GM20000 (cell line): ENCODE data around the gene FKBP5.

Experiments
- DNase-seq: peaks from one replicate; pipeline ENCODE4 v3.0.0; 2012; ENCODE audit warnings: low spot score
- TF ChIP-seq, protein P1 (sequence below): IDR thresholded peaks from 2 replicates; pipeline ENCODE4 v1.5.1; 2012; ENCODE audit warnings: mild to moderate bottlenecking, control low read depth; ENCODE audit errors: extremely low read depth, missing control alignments

FKBP5 gene

DNA sequence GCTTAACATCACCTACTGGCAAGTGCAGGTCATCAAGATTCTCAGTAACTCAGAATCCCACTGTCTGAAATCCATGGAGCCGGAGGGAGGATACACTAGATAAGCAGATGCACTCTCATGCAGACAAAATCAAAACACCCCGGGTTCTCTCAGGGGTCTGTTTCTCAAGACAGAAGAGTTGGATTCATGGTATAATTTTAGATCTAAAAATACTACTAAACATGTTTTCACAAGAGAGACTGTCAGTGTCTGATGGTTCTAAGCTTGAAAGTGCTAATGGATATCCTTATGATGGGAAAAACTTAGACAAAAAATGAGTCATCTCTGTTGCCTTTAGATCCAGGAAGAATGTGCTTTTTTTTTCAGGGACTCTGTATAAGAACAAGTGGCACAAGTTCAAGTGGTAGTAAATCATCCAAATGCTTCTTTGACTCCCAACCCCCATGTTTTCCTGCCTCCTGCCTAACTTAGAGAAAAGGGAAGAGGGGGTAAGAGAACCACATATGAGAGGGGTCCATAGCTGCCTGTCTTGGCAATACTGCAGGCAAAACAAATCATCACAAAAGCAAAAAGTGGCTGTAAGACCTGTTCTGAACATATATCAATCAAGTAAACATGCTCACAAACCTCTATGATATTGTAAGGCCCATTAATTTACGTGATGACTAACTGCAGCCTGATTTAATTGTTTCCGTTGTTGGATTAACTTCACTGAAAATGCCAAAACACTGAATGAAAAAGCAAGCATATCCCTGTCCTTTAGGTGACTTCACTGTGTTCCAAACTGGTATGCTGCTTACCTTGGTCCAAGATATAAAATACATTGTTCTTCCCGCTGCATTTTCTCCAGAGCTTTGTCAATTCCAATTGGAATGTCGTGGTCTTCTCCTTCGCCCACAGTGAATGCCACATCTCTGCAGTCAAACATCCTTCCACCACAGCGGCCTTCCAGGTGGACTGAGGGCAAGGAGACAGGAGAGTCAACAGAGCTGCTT lies 92.0 kb downstream of the FKBP5 start:
- DNase-seq = no peak
- TF ChIP-seq, protein P1, sequence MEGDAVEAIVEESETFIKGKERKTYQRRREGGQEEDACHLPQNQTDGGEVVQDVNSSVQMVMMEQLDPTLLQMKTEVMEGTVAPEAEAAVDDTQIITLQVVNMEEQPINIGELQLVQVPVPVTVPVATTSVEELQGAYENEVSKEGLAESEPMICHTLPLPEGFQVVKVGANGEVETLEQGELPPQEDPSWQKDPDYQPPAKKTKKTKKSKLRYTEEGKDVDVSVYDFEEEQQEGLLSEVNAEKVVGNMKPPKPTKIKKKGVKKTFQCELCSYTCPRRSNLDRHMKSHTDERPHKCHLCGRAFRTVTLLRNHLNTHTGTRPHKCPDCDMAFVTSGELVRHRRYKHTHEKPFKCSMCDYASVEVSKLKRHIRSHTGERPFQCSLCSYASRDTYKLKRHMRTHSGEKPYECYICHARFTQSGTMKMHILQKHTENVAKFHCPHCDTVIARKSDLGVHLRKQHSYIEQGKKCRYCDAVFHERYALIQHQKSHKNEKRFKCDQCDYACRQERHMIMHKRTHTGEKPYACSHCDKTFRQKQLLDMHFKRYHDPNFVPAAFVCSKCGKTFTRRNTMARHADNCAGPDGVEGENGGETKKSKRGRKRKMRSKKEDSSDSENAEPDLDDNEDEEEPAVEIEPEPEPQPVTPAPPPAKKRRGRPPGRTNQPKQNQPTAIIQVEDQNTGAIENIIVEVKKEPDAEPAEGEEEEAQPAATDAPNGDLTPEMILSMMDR = no peak

DNA sequence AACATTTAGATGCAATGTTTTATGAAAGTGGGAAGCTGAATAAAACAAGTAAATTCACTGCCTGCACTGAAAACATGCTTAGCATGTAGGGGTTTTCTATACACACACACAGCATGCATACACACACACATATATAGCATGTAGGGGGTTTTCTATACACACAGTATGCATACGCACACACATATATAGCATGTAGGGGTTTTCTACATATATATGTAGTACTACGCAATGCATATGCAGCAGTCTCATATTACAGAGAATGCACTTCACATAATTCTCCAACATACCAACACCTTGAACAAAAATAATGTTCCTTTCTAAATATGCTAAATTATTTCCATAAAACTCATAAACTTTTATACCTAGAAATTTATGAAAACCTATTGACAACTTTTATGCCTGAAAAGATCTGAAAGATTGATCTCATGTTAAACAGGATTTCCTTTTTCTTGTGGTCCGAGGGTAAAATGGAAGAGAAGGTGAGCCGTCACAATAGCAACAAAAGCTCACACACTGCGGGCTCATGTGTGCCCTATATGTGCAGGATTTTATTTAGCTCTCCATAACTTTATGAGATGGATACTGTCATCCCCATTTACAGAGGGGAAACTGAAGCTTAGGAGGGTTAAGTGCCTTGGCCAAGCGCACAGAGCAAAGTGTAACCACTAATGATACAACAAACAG lies 94.1 kb downstream of the FKBP5 start:
- DNase-seq = no peak
- TF ChIP-seq, protein P1 = no peak

DNA sequence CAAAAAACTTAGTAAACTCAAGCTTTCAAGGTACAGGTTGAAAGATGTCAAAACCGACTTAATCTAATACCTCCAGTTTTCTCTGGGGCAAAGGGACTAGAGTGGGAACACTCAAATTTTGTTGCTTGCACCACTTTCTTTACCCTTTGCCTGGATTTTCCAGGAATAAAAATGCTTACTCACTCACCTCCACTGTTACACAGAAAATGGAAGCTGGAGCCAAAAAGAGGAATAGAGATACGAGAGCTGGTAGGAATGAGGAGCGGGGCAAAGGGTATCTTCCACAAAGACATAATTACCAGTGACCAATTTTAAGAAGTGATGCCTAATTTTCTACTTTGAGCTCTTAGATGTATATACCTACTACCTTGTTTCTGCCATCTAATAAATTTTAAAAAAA lies 96.5 kb downstream of the FKBP5 start:
- TF ChIP-seq, protein P1 = no peak
- DNase-seq = no peak

DNA sequence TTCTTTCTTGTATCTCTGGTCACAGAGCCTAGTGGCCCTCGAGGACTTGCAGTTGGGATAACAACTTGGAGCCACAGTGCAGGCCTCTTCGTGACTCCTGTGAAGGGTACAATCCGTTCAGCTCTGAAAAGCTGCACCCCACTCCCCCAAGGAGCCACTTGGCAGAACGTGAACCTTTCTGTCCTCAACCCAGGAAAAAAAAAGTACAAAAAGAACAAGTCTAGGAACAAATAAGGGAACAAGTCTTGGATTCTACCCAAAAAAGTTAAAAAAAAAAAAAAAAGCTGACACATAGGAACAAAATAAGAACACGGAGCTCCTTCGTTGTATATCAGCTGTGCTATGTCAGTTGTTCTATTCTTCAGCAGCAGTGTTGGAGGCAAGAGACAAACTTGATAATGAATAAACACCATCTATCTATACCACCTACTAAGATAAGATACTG lies 98.1 kb downstream of the FKBP5 start:
- DNase-seq = no peak
- TF ChIP-seq, protein P1 = no peak

DNA sequence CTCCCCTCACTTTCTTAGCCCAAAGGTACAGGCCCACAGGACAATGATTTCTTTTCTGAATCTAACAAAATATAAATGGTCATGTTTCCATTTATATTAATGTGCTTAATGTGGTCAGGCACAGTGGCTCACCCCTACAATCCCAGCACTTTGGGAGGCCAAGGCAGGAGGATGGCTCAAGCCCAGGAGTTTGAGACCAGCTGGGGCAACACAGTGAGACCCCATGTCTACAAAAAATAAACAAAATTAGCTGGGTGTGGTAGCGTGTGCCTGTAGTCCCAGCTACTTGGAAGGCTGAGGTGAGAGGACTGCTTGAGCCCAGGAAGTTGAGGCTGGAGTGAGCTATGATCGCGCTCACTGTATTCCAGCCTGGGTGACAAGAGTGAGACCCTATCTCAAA lies 98.8 kb downstream of the FKBP5 start:
- TF ChIP-seq, protein P1 = no peak
- DNase-seq = no peak

DNA sequence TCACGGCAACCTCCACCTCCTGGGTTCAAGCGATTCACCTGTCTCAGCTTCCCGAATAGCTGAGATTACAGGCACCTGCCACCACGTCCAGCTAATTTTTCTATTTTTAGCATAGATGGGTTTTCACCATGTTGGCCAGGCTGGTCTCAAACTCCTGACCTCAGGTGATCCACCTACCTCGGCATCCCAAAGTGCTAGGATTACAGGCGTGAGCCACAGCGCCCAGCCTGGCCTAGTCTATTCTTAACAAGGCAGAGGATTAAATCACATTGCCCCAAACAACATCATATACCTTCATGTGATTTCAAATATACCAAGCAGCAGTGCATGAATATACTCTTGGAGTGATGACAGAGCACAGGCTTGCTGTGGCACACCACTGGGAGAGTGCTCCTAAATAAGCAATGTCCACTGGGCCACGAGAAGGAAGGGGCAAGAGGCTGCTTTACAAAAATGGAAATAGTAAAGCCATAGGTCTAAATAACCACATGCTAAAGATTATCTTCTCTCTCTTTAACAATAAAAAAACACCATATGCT lies 99.4 kb downstream of the FKBP5 start:
- no peak for DNase-seq
- TF ChIP-seq, protein P1 = no peak

DNA sequence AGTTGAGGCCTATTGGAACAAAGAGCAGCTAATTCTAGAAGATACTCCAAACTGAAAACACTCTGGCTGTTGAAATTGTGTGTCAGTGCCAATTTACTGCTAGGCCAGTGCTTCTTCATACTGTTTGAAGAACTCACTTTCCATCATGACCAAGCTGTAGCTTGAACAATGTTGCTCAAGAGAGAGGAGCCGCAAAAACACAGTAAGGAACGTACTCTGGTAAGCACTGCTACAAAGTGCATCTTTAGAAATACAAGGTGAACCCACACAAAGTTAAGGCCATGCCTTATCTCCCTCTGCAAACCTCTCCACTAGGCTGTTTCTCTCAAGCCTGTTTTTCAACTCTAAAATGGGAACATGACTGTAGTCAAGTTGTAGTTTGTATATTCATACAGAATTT lies 101.5 kb downstream of the FKBP5 start:
- no peak for DNase-seq
- TF ChIP-seq, protein P1 = no peak
